HepG2 (cell line): ENCODE data around the gene LYSMD1. TPM values are rescaled to one million over a fixed set of nuclear protein-coding genes. Genes with fewer than 3 reads are reported as not detected.

Experiments used
- CEBPG ChIP-seq: IDR thresholded peaks from 2 replicates; pipeline ENCODE4 v1.6.1; 2016
- MZF1 ChIP-seq: sonication (generic); formaldehyde crosslinking; IDR thresholded peaks from 2 replicates; pipeline ENCODE4 v1.8.1; 2023; ENCODE audit warnings: mild to moderate bottlenecking, missing genetic modification reagents, borderline replicate concordance
- PHF5A ChIP-seq: IDR thresholded peaks from one replicate; pipeline ENCODE4 v1.6.1; 2018; ENCODE audit warnings: low read depth, missing genetic modification reagents; ENCODE audit not compliant: unreplicated experiment
- POLR2A ChIP-seq, 2 experiments: IDR thresholded peaks; 2 replicates each; pipeline ENCODE4 v1.6.1; 2011; ENCODE audit warnings: low read depth in 2 of 2, low read length in 2 of 2, mild to moderate bottlenecking in 1 of 2, moderate library complexity in 1 of 2; ENCODE audit not compliant: insufficient read depth in 1 of 2
- RBFOX2 ChIP-seq: fragments of 200-400 bp; formaldehyde crosslinking; IDR thresholded peaks from 2 replicates; pipeline ENCODE4 v1.6.1; 2017; ENCODE audit warnings: low read depth, mild to moderate bottlenecking, low read length
- SAP130 ChIP-seq: IDR thresholded peaks from 2 replicates; pipeline ENCODE4 v1.6.1; 2016; ENCODE audit warnings: low read depth
- ZNF468 ChIP-seq: sonication (generic); formaldehyde crosslinking; IDR thresholded peaks from 2 replicates; pipeline ENCODE4 v1.8.0; 2022; ENCODE audit warnings: mild to moderate bottlenecking, moderate library complexity, missing genetic modification reagents
- ZNF652 ChIP-seq: IDR thresholded peaks from 2 replicates; pipeline ENCODE4 v1.6.1; 2016; ENCODE audit warnings: low read depth, borderline replicate concordance
- ZNF772 ChIP-seq: sonication (generic); formaldehyde crosslinking; IDR thresholded peaks from 2 replicates; pipeline ENCODE4 v1.5.0; 2020; ENCODE audit warnings: mild to moderate bottlenecking, missing genetic modification reagents
- ZUFSP ChIP-seq: sonication (generic); formaldehyde crosslinking; IDR thresholded peaks from 2 replicates; pipeline ENCODE4 v1.9.0; 2021; ENCODE audit warnings: missing genetic modification reagents, mild to moderate bottlenecking, borderline replicate concordance
- polyA plus RNA-seq, 8 experiments: library from polyadenylated mRNA; depleted of rRNA in 3 of 8; stranded (reverse) in 7 of 8; unstranded in 1 of 8; fragments of >200 nt; fragmentation: Illumina TruSeq in 4 of 8; extraction: Trizol in 4 of 8; gene quantifications; 2 replicates each; pipeline versions ENCODE4 v1.2.1 to v1.2.3, GENCODE V29; 2011 to 2016; ENCODE audit warnings: low read depth in 4 of 8, missing spikeins in 1 of 8, mixed read lengths in 1 of 8; ENCODE audit not compliant: insufficient read depth in 1 of 8
- total RNA-seq, 5 experiments: library from RNA; depleted of rRNA; stranded (reverse); fragments of >200 nt; fragmentation: Illumina TruSeq; extraction: Trizol; gene quantifications; 2 replicates each; pipeline ENCODE4 v1.2.3, GENCODE V29; 2016; ENCODE audit warnings: low read depth in 1 of 5

LYSMD1 gene
- total and polyA plus RNA-seq, 2 of the 13 experiments (the other 11 are each of a cell fraction or from before 2014, with no cell fraction given) = 3.8 to 4.8 TPM

GRCh38 chr1:151199873-151200581, 34.3 kb upstream of the LYSMD1 start (continued):
- TF ChIP-seq ZUFSP (CRISPR knock-in tag) (no peak), ZNF772 (CRISPR knock-in tag) (no peak), POLR2A (IDR thresholded peaks at IDR 0.05; ENCODE audit: insufficient read depth in 1 of 2, low read depth in 2 of 2, low read length in 2 of 2) (0 out of 4 replicates have a peak, but pooled peaks of 1 of the 2 experiments have one; percentile 22), RBFOX2 (0 out of 2 replicates have a peak, but pooled peaks have one; percentile 26), CEBPG (CRISPR knock-in tag) (peak; percentile 29; the same call in 1 of the 2 replicates), SAP130 (peak; percentile 6; the same call in 1 of the 2 replicates), MZF1 (no peak), ZNF468 (no peak), PHF5A (CRISPR knock-in tag) (no peak), ZNF652 (CRISPR knock-in tag) (peak; percentile 62; the same call in 1 of the 2 replicates)
- TF ChIP-seq, all 625 proteins: peak for 9
